ENCODE measurements around the gene SIDT1.
"Not testable (repeated sequence)": the region's sequence is repeated elsewhere in the genome, so short reads cannot be mapped to it uniquely, and the experiment has no call there.

The SIDT1 gene

DNA sequence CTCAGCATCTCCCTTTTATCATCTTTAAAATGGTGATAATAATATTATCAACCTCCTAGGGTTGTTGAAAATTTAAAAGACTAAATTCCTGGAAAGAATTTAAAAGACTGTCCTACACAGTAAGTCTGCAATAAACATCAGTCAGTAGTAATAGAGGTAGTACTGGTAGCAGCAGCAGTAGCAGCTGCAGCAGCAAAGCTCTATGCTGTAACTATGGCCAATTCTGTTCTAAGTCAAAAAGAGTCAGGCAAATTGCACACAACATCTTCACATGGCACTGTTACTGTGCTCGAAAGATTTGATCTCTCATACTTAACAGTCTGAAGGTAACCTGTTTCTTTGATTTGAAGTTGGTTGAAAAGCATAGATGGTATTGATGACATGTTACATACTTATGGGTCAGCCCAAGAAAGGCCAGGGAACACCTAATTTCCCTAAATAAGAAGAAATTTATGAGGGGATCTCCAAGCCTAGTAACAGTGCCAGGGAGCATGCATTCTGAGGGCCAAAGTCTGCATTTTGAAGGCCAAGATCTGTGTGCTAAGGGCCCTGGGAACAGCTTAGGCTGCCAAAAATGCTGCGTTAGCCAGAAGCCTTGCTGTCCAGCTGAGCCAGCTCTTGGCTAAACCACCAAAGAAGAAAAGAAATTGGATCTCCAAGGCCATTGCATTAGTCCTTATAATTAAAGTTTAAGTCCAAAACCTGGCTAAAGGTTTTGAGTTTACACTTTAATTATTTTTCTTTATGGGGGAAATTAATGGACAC lies 68.2 kb downstream of the SIDT1 start:
- DNase-seq: no peak

- no peak for DNase-seq
These were observed 68.9 kb downstream of the SIDT1 start for GRCh38 chr3:113601240-113601639.

DNA sequence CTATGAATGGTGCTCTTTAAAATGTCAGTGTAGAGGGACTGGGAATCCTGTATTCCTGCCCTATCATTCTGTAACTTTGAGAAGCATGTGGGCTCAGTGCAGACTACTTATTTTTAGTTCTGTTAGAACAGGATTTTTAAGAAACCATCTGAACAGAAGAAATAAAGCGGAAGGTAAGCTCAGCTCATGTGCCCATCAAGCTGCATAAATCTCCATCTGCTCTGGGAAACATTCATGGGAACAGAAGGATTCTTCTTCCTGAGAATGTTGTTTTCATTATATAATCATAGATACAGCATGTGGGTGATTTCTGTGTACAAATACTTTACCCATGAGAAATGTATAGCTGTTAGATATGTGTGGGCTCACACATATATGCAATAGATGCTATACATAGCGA lies 69.9 kb downstream of the SIDT1 start:
- no peak for DNase-seq

DNA sequence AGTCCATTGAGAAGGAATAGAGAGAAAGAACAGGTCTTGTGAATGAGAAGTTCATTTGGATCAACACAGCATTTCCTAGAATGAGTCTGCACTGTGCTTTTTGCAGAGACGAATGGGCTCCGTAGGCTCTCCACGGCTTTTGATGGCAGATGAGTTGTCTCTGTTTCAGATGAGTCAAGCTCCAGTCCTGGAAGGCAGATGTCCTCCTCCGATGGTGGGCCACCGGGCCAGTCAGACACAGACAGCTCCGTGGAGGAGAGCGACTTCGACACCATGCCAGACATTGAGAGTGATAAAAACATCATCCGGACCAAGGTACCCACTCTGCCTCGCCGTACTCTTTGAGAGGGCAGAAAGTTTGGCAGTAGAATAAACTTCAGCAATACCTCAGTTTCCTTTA lies 70.5 kb downstream of the SIDT1 start:
- no peak for DNase-seq

DNA sequence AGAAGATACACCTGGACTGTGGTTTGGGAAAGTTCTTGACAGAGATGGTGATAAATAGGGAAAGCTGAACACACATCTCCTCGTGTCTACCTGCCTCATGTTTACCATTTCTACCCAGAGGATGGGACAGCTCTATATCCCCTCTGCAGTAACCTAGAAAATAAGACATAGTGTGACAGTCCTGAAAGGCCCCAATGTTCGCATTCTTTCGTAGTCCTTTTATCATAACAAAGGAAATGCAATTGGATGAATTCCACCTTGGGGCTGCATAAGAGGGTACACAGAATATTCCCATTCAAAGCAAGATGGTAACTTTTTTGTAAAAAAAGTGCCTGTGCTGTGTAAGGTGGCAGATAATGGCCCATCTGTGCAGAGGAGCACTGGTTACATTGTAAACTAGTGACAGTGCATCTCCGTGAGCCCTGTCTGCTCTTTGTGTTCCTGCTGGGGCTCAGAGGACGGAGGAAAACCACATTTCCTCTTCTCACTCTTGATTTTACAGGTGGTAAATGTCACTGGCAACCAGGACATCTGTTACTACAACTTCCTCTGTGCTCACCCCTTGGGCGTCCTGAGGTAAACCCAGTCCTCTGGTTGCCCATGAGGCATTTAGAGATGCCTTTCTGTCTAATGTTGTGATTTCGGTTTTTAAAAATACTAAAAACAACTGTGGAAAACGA lies 74.3 kb downstream of the SIDT1 start:
- no peak for DNase-seq

DNA sequence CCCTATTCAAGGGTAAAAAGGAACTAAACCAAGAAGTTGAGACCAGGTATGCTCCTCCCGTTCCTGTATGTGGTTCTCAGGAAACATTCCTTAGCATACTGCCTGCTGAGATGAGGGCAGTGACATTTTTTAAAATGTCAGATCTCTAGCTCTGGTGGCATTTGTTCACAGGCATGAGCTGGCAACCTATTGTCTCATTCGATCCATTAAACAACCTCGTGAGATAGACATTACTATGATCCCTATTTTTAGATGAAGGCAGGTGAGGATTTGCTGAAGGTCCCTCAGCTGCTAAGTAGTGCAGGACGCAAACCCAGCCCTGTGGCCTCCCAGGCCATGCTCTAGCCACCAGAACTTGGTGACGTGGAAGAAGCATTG lies 74.9 kb downstream of the SIDT1 start:
- no peak for DNase-seq

- no peak for DNase-seq
These were observed 82.0 kb downstream of the SIDT1 start for GRCh38 chr3:113614402-113614801.

GRCh38 chr3:113615976-113616375 lies 83.6 kb downstream of the SIDT1 start:
- DNase-seq: peak; percentile 10

- no peak for DNase-seq
These were observed 85.4 kb downstream of the SIDT1 start for GRCh38 chr3:113617726-113618125.

- DNase-seq: no peak
These were observed 87.7 kb downstream of the SIDT1 start for GRCh38 chr3:113620091-113620490.

DNA sequence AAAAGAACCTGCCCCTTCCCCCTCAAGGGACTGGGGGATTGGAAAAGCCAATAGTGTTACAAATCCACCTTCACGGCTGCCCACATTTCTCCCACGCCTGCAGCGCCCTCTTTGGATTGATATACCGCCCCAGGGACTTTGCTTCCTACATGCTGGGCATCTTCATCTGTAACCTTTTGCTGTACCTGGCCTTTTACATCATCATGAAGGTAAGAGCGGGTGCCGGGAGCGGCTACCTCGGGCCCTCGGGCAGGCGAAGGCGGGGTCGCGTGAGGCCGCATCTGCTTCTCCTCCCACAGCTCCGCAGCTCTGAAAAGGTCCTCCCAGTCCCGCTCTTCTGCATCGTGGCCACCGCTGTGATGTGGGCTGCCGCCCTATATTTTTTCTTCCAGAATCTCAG lies 91.0 kb downstream of the SIDT1 start:
- DNase-seq: no peak

- DNase-seq: no peak
These were observed 91.5 kb downstream of the SIDT1 start for GRCh38 chr3:113623811-113624210.

DNA sequence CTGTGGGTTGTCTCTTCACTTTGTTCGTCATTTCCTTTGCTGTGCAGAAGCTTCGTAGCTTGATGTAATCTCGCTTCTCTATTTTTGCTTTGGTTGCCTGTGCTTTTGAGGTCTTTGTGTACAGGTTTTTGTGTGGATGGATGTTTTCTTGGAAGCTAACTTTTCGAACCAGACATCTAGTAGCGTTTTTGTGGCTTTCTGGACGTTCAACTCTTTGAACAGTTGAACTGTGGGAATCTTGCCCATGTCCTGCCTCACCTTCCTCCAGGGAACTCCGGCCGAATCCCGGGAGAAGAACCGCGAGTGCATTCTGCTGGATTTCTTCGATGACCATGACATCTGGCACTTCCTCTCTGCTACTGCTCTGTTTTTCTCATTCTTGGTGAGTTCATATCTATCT lies 93.5 kb downstream of the SIDT1 start:
- DNase-seq: no peak

DNA sequence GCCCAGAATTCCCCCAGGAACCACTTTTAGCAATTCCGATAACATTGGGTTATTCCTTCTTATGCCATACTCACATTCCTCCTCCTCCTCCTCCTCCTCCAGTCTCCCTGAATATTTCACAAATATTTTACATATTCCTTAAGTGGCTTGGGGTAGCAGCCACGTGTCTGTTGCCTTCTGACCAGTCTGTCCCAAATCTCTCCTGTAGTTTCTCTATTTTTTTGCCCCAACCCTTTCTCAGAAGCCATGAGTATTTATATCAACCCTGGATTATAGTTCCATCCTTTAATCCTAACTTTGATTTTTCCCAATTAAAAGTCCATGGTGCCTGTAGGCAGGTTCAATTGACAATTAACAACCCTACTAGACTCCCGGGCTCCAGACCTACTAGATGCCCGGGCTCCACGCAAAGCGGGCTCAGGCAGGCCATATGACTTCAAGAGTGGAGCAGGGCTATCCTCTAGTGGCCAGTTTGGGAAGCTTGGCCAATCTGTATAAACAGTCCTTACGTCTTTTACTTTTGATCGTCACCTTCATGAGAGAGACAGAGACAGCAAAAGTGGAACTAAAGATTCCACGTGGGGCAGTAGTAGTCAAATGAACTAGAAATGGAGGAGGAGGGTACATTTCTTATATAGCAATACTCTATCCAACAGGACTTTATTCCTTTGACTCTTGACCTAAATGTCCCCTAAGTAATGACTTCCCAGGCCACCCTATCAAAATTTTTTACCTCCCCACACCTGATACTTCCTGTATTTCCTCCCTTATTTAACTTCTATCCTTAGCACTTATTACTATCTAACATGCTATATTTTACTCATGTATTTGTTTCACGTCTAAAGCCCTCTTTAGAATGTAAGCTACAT lies 94.4 kb downstream of the SIDT1 start:
- DNase-seq: peak; percentile 42

DNA sequence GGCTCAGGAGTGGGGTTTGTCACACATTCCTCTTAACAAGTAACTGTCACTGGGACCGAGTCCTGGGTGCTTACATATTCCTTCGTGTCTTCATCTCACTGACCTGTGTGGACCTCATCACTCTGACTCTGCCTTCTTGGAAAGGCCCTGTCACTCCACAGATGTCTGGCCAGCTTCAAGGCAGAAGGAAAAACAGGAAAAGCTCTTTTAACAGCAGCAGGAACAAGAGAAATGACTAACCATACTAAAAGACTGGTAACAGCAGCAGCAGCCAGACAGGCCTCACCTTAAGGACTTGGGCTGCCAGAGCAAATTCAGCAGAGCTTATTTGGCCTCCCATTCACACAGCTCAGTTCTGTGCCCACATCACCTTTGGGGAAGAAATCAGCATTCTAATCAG lies 96.0 kb downstream of the SIDT1 start:
- no peak for DNase-seq

GRCh38 chr3:113628788-113629187 lies 96.4 kb downstream of the SIDT1 start:
- DNase-seq: no peak

GRCh38 chr3:113629584-113630421 lies 97.4 kb downstream of the SIDT1 start:
- DNase-seq: peak; percentile 86

- no peak for DNase-seq
These were observed 98.7 kb downstream of the SIDT1 start for GRCh38 chr3:113630956-113631542.

- DNase-seq: no peak
These were observed 99.2 kb downstream of the SIDT1 start for GRCh38 chr3:113631573-113631972.

- no peak for DNase-seq
These were observed 102.6 kb downstream of the SIDT1 start for GRCh38 chr3:113634782-113635474.

GRCh38 chr3:113636034-113636433 lies 103.7 kb downstream of the SIDT1 start:
- not testable (repeated sequence) for DNase-seq

GRCh38 chr3:113637756-113638155 lies 105.4 kb downstream of the SIDT1 start:
- DNase-seq: no peak
